ENCODE data around the gene ZDHHC18.

The ZDHHC18 gene

GRCh38 chr1:26781206-26781825 is 45.2 kb upstream of the ZDHHC18 start:
- Histone ChIP-seq H3K4me3 (replicated peaks; ENCODE audit: insufficient read depth, low read length) (no peak overlapping the region), H3K27me3 (ENCODE audit: insufficient read depth, poor library complexity, severe bottlenecking) (no peaks in the 10 kb centered on the region), H3K27ac (replicated peaks) (no peak overlapping the region)
- no peak for DNase-seq (ENCODE audit: low read depth in 1 of 2, low spot score in 1 of 2)
- no peak for TF ChIP-seq GABPA (IDR thresholded peaks at IDR 0.05; ENCODE audit: low read depth)
- TF ChIP-seq CTCF (IDR thresholded peaks at IDR 0.05; ENCODE audit: insufficient read depth, low read length), result no peak
- no peak for TF ChIP-seq POLR2AphosphoS5 (IDR thresholded peaks at IDR 0.05; ENCODE audit: low read depth)
- no peak for TF ChIP-seq SPI1 (IDR thresholded peaks at IDR 0.05; ENCODE audit: borderline replicate concordance, low read depth)
- TF ChIP-seq, protein P1, sequence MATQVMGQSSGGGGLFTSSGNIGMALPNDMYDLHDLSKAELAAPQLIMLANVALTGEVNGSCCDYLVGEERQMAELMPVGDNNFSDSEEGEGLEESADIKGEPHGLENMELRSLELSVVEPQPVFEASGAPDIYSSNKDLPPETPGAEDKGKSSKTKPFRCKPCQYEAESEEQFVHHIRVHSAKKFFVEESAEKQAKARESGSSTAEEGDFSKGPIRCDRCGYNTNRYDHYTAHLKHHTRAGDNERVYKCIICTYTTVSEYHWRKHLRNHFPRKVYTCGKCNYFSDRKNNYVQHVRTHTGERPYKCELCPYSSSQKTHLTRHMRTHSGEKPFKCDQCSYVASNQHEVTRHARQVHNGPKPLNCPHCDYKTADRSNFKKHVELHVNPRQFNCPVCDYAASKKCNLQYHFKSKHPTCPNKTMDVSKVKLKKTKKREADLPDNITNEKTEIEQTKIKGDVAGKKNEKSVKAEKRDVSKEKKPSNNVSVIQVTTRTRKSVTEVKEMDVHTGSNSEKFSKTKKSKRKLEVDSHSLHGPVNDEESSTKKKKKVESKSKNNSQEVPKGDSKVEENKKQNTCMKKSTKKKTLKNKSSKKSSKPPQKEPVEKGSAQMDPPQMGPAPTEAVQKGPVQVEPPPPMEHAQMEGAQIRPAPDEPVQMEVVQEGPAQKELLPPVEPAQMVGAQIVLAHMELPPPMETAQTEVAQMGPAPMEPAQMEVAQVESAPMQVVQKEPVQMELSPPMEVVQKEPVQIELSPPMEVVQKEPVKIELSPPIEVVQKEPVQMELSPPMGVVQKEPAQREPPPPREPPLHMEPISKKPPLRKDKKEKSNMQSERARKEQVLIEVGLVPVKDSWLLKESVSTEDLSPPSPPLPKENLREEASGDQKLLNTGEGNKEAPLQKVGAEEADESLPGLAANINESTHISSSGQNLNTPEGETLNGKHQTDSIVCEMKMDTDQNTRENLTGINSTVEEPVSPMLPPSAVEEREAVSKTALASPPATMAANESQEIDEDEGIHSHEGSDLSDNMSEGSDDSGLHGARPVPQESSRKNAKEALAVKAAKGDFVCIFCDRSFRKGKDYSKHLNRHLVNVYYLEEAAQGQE (IDR thresholded peaks at IDR 0.05; ENCODE audit: insufficient replicate concordance, low read depth), result no peak

DNA sequence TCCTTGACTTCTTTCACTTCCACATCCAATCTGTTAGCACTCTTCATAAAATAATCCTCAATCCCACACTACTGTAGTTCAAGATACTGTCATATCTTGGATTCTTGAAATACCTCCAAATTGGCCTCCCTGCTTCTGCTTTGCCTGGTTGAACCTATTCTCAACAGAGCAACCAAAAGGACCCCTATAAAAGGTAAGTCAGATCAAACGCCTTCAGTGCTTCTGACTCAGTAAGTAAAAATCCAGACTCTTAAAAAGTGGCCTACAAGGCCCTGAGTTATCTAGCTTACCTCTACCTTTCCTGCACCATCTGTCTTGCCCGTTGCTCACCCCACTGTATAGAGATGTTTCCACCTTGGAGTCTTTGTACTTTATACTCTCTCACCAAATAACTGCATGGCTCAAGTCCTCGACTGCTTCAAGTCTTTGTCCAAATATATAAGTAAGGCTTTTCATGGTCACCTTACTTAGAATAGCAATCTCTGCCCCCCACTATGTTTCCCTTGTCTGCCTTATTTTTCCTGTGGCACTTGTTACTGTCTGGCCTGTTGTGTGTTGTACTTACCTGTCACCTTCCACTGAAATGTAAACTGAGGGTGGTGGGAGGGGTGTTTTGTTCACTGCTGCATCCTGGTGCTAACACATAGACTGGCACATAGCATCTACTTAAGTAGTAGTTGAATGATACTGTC is 43.8 kb upstream of the ZDHHC18 start:
- Histone ChIP-seq H3K27ac (replicated peaks) (no peak overlapping the region), H3K27me3 (ENCODE audit: insufficient read depth, poor library complexity, severe bottlenecking) (no peaks in the 10 kb centered on the region), H3K4me3 (replicated peaks; ENCODE audit: insufficient read depth, low read length) (no peak overlapping the region)
- TF ChIP-seq GABPA (IDR thresholded peaks at IDR 0.05; ENCODE audit: low read depth) (no peak), CTCF (IDR thresholded peaks at IDR 0.05; ENCODE audit: insufficient read depth, low read length) (no peak), POLR2AphosphoS5 (IDR thresholded peaks at IDR 0.05; ENCODE audit: low read depth) (no peak), SPI1 (IDR thresholded peaks at IDR 0.05; ENCODE audit: borderline replicate concordance, low read depth) (no peak)
- TF ChIP-seq, protein P1 (IDR thresholded peaks at IDR 0.05; ENCODE audit: insufficient replicate concordance, low read depth), result no peak
- DNase-seq (ENCODE audit: low read depth in 1 of 2, low spot score in 1 of 2), result no peak

- no peak for TF ChIP-seq CTCF (IDR thresholded peaks at IDR 0.05; ENCODE audit: insufficient read depth, low read length)
- TF ChIP-seq GABPA (IDR thresholded peaks at IDR 0.05; ENCODE audit: low read depth), result no peak
- TF ChIP-seq, protein P1 (IDR thresholded peaks at IDR 0.05; ENCODE audit: insufficient replicate concordance, low read depth), result no peak
- TF ChIP-seq SPI1 (IDR thresholded peaks at IDR 0.05; ENCODE audit: borderline replicate concordance, low read depth), result no peak
- TF ChIP-seq POLR2AphosphoS5 (IDR thresholded peaks at IDR 0.05; ENCODE audit: low read depth), result no peak
- no peak overlapping the region for H3K4me3 ChIP-seq (replicated peaks; ENCODE audit: insufficient read depth, low read length)
- H3K27me3 ChIP-seq (ENCODE audit: insufficient read depth, poor library complexity, severe bottlenecking), result no peaks in the 10 kb centered on the region
- H3K27ac ChIP-seq (replicated peaks), result peak overlapping the region; percentile 4; the same call in 1 of the 2 replicates
- DNase-seq (ENCODE audit: low read depth in 1 of 2, low spot score in 1 of 2), result no peak
Measured at GRCh38 chr1:26783646-26784022, 42.9 kb upstream of the ZDHHC18 start.

All from HL-60 (cell line).